ENCODE results near the gene CHST1.

Gene CHST1

DNA sequence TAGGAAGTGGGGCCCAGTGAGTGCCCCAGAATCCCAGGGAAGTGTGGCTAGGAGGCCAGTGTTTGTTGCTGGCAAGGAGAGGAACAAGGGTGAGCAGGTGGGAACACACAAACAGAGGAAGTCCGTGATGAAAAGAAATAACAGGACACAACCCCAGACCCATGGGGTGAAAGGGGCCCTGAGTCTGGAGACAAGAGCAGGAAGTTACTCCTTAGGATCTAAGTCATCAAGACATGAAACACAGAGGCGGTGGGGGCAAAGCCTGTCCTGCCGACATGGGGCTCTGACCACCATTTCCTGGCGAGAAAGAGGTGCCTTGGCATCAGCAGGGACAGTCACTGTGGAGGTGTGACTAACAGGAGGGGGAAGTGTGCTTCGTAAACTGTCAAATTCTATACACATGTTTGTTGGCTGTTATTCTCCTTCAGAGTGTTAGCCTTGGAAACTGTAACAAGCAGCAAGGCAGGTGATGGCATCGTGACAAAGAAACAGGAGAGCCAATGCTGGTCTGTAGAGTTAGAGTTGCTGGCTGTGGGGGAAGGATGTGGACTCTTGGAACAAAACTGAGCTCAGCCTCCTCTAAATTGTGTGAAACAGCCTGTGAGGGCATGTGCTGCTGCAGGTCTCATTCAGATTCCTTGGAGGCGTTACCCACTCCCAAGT, 21.7 kb downstream of the CHST1 start:
- DNase-seq: no peak

DNA sequence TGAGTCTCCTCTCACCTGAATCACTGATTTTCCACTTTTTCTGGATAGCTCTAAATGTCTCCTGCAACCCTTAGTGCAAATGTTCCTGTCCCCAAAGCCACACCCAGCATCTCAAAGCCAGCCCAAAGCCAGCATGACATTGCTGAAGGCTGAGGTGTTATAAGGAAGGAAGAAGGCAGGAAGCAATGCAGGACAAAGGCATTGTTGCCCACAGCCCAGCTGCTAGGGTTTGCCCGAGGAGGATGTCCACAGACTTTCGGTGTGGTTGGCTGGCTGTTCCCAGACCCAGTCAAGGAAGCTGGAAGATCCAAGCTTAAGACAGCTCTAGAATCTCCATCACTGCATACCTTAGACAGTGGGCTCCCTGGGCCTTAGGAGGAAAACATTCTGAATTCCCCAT, 23.5 kb downstream of the CHST1 start:
- DNase-seq: no peak

- DNase-seq: no peak
These were observed 27.4 kb downstream of the CHST1 start for GRCh38 chr11:45638051-45638450.

GRCh38 chr11:45635907-45636306, 29.5 kb downstream of the CHST1 start:
- no peak for DNase-seq

- DNase-seq: no peak
These were observed 39.8 kb downstream of the CHST1 start for GRCh38 chr11:45625611-45626010.

GRCh38 chr11:45624095-45624494, 41.3 kb downstream of the CHST1 start:
- DNase-seq: no peak

DNA sequence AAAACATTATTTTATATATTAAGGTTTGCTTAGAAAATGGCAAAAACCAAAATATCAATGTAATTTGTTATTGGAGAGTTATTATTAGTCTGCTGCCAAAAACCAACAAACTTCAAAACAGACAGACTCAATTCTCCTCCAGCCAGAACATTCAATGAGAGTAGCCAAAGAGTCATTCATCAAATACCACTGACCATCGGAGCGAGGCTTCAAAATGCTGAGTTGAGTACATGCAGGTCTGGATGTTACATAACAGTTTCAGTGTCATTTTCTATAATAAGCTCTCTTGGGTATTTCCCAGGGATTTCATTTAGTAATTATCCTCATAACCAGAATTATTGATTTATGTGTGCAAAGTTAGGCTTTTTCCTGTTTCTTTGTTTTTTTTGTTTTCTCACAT, 42.6 kb downstream of the CHST1 start:
- DNase-seq: no peak

DNA sequence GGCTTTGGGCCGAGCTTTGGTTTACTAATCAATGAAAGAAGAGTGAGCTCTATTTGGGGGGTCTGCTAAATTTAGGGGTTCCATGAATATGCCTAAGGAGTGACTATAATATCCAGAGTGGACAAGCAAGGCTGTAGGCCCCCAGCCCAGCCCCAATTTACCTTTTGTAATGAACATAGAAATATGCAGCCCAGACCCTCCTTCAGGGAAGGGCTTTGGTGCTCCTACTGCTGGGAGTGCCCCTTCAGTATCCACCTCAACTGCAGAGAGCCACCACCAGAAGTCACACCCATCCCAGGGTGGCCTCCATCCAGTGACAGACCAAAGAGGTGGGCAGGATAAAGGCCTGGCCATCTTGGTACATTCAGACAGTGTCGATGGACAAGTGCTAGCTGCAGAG, 43.1 kb downstream of the CHST1 start:
- no peak for DNase-seq

DNA sequence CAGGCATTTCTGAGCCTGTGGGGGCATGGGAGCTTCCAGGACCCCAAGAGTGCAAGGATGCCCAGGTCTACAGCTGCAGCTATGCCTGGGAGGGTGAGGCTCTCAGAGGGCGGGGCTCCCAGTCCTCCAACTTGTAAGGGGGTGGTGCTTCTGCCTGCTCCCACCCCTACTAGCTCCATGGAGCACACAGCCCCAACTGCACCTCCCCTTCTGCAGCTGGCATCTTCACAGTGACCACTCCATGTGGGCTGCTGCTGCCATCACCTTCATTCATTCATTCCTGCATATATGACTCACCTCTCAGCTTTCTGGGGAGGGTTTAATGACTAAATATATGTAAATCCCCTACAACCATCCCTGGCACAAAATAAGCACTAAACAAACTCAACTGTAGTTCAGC, 43.8 kb downstream of the CHST1 start:
- no peak for DNase-seq

DNA sequence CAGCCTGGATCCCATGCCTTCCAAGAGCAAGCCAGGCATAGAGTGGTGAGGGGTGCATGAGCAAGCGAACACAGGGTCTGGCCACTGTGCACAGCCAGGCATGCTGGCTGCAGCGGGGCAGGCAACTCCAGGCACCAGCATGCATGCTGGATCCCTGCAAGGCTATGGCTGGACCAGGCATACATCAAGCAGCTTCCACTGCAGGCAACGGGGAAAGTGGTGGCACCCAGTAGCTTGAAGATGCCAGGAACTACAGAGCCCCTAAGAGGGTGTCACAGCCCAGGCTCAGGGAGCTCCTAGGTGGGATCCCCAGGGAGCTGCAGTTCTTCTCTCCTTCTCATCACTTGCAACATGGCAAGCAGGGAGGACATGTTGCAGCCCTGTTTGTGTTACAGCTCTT, 45.2 kb downstream of the CHST1 start:
- no peak for DNase-seq

DNA sequence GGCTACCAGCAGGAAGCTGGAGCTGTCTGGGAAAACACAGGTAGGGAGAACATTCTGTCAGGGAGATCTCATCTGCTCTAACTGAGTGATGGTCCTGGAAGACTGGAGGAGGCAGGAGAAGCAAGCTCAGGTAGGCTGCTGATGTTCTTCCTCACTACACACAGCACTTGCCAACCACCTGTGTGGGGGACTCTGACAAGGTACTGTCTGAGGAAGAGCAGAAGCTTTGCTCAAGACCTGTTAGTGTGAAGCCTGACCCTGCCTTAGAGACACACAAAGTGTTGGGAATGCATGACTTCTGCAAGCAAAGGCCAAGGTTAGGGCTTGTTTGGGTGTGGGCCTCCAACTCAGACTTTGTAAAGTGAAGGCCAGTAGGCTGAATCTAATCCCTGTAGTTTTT, 46.5 kb downstream of the CHST1 start:
- no peak for DNase-seq

DNA sequence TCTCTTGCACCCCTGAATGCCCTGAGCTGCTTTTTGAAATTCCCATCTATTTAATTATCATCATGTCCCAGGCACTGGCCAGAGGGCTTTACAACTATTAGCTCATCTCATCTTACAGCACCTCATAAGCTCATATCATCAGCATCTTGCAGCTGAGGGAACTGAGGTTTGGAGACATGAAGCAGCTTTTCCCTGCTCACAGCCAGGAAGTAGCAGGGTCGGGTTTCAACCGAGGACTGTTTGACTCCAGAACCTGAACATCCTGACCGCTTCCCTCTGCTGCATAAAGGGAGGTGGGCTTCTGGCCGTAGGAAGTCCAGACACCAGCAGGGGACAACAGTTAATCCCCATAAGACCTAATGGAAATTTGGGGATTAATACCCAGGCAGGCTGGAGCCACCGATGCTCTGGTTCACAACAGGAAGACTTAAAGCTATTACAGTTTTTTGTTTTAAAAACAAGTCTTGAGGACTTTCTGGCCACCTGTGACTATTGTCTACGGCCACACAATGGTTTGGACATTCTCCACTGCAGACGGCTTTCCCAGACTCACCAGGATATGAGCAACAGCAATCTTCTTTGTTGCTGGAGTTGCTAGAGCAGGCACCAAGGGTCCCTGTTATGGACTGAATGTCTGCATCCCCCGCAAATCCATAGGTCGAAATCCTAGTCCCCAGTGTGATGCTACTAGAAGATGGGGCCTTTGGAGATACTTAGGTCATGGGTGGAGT, 47.4 kb downstream of the CHST1 start:
- DNase-seq: no peak

- DNase-seq: no peak
These were observed 48.4 kb downstream of the CHST1 start for GRCh38 chr11:45616802-45617549.

GRCh38 chr11:45615182-45615792, 50.1 kb downstream of the CHST1 start:
- no peak for DNase-seq

DNA sequence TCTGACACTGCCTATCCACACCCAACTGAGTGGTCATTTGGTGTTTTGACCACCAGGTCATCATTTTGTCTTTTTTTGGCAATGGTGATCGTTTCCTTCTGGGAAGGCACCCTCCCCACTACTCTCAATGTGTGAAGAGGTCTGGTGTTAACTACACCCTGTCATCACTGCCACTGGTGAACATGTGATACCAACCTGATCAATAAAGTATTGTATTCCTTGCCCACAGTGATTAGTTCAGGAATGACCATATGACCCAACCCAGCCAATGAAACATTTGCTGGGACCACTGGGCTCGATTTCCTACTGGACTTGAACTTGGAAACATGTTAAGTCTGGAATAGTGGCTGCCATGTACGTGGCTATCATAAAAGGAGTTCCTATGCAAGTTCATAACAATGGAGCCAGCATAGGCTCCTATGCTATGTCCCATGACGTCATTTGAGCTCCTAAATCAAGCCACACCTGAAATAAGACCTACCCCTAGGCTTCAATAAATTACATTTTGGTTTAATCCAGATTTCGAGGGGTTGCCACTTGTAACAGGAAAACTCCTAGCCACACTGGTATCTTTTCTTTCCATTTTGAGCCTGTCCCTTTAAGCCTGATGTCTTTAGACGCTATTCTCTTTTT, 51.1 kb downstream of the CHST1 start:
- DNase-seq: no peak

DNA sequence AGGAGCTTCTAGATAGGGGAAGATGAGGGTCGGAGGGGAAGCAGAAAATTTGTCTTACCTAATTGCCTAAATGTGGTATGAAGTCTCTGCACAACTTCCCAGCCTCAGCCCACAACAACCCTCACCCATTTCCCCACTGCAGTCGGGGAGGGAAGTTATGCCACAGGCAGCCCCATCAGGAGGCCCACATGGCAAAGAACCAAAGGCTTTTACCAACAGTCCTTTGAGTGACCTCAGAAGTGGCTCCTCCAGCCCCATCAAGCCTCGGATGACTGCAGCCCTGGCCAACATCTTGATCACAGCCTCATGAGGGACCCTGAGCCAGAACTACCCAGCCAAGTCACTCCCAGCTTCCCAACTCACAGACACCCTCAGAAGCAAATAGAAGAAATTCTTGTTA, 54.8 kb downstream of the CHST1 start:
- DNase-seq: no peak

DNA sequence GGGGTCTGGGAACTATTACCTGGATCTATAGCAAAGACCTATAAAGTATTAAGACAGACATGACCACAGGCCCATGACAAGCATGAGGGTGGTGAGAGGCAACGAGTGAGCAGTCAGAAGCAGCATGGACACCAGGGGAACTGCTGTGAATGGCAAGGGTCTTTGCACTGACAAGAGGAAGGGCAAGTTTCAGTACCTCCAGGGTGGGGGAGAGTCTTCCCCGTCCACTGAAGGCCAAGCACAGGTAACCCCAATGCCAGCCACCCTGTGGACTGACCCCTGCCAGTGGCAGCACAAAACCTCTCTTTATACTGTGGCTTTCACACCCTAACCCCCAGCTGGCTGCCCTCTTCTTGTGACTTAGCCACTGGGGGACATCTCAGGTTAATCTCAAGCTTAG, 55.5 kb downstream of the CHST1 start:
- no peak for DNase-seq

- DNase-seq: no peak
These were observed 56.1 kb downstream of the CHST1 start for GRCh38 chr11:45609337-45609736.

DNA sequence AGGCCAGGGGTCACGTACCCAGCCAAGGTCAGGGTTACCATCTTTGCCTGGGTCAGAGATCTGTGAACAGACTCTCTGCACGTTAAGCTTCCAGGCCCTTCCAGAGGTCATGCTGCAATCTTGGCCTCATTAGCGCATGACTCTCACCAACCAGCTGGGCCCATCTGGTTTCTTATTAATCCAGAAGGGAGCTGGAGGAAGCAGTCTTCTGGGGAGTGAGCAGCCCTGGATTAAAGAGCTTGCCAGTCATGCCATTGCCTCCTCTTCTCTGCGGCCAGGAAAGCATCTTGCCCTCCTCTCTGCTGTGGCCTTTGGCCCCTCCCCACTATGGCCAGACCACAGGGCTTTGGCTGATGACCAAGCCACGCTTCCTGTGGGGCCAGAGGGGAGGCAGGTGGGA, 57.4 kb downstream of the CHST1 start:
- no peak for DNase-seq

GRCh38 chr11:45606514-45607281, 58.7 kb downstream of the CHST1 start:
- no peak for DNase-seq

DNA sequence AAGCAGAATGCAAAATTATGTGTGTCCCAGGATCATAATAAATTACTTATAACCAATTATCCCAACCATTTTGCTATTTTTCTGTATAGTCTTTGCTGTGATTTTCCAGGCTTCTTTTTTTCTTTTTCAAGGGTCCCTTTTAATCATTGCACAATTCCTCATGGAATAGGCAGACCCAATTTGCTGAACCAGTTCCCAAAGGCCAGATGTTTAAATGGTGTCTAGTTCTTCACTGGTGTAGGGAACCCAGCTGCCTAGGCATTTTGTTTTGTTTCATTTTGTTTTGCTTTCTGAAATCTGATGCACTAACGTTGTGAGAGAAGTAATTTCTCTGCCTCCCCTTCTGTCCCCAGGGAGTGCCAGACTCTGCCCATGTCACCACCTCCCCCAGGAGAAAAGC, 60.4 kb downstream of the CHST1 start:
- DNase-seq: no peak

DNA sequence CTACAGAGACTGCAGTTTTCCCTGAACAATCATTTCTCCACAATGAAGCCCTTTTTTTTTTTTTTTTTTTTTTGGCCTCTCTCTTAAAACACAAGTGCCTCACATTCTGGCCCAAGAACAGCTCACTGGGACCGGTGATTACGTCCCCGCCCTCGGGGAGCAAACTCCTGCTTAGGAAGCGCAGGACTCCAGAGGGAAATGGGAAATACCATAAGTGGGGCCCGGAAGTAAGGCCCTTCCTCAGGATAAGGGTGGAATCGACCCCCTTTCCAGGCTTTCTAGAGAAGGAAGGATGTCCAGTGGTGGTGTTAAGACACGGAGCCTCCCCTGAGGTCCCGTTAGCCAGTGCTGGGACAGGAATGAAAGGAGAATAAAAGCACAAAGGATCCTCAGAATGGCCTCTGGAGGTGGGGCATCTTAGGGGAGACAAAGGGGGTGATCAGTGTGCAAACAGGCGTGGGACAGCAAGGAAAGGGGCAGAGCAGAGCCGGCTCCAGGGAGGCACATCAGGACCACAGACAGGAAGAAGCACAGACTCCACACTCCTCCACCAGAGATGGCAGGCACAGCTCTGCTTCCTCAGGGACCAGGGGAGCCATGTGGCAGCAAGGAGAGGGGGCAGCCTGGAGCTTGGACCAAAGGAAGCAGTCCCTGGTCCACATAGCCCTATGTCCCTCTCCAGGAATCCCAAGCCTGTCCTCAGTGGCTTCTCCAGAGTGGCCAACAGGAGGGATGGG, 61.3 kb downstream of the CHST1 start:
- no peak for DNase-seq

Data from NCI-H1417 treated with DMSO at 0.1 percent for 48 hours (cell line).